Measurements from ENCODE around the gene ZSCAN31.
"Not testable (repeated sequence)": the region's sequence is repeated elsewhere in the genome, so short reads cannot be mapped to it uniquely, and the experiment has no call there.

Gene ZSCAN31

GRCh38 chr6:28317866-28318265 is 18.1 kb downstream of the ZSCAN31 start:
- not testable (repeated sequence) for DNase-seq (ENCODE audit: low read depth, low spot score)

GRCh38 chr6:28315628-28316027 is 20.3 kb downstream of the ZSCAN31 start:
- no peak for DNase-seq (ENCODE audit: low read depth, low spot score)

- DNase-seq (ENCODE audit: low read depth, low spot score): no peak
Observed at GRCh38 chr6:28312939-28313338, 23.0 kb downstream of the ZSCAN31 start.

GRCh38 chr6:28311139-28311823 is 24.7 kb downstream of the ZSCAN31 start:
- DNase-seq (ENCODE audit: low read depth, low spot score): no peak

- DNase-seq (ENCODE audit: low read depth, low spot score): not testable (repeated sequence)
Observed at GRCh38 chr6:28306363-28306762, 29.6 kb downstream of the ZSCAN31 start.

- DNase-seq (ENCODE audit: low read depth, low spot score): no peak
Observed at GRCh38 chr6:28303570-28303969, 32.4 kb downstream of the ZSCAN31 start.

- no peak for DNase-seq (ENCODE audit: low read depth, low spot score)
Observed at GRCh38 chr6:28296520-28297060, 39.4 kb downstream of the ZSCAN31 start.

- no peak for DNase-seq (ENCODE audit: low read depth, low spot score)
Observed at GRCh38 chr6:28295326-28295725, 40.6 kb downstream of the ZSCAN31 start.

GRCh38 chr6:28291573-28291972 is 44.4 kb downstream of the ZSCAN31 start:
- DNase-seq (ENCODE audit: low read depth, low spot score): no peak

- no peak for DNase-seq (ENCODE audit: low read depth, low spot score)
Observed at GRCh38 chr6:28282926-28283325, 53.0 kb downstream of the ZSCAN31 start.

- DNase-seq (ENCODE audit: low read depth, low spot score): peak; percentile 39
Observed at GRCh38 chr6:28281288-28282064, 54.5 kb downstream of the ZSCAN31 start, which contains the start of gene PGBD1. PGBD1 (plus strand) TSS chr6:28281572; CDS start chr6:28283814, 2,242 bp downstream.

- no peak for DNase-seq (ENCODE audit: low read depth, low spot score)
Observed at GRCh38 chr6:28280595-28281287, 55.2 kb downstream of the ZSCAN31 start.

GRCh38 chr6:28277746-28278145 is 58.2 kb downstream of the ZSCAN31 start:
- no peak for DNase-seq (ENCODE audit: low read depth, low spot score)

GRCh38 chr6:28274888-28275287 is 61.1 kb downstream of the ZSCAN31 start:
- no peak for DNase-seq (ENCODE audit: low read depth, low spot score)
